Body of pancreas (tissue), 4 donors: ENCODE results near the gene HSD17B14. TPM values are rescaled to one million over a fixed set of nuclear protein-coding genes. Genes with fewer than 3 reads are reported as not detected.
A peak's percentile ranks its signal among the peaks of the same experiment; 100 is the strongest.

Experiments
- ATAC-seq: fragments of 150-250 bp; one replicate; pipeline ENCODE4 v1.9.1; 2016
- DNase-seq, 4 donors: peaks; one replicate each; pipeline ENCODE4 v3.0.0-alpha.2; 2019
- H3K27ac ChIP-seq, 4 donors: fragments of 200-600 bp; sonication (generic); 1 replicate in 3 of 4; 2 replicates in 1 of 4; pipeline versions ENCODE4 v1.5.1 to v1.6.1; 2016 to 2019; ENCODE audit warnings: mild to moderate bottlenecking in 1 of 4, mixed read lengths in 1 of 4, moderate library complexity in 1 of 4
- H3K27me3 ChIP-seq, 2 donors: fragments of 200-600 bp; sonication (generic); one replicate each; pipeline ENCODE4 v1.6.0; 2016; ENCODE audit warnings: mild to moderate bottlenecking in 1 of 2
- H3K36me3 ChIP-seq, 2 donors: fragments of 200-600 bp; sonication (generic); replicated peaks in 1 of 2; 2 replicates each; pipeline ENCODE4 v1.5.1; 2016; ENCODE audit warnings: low read depth in 2 of 2; ENCODE audit not compliant: insufficient read depth in 1 of 2
- H3K4me1 ChIP-seq: fragments of 200-600 bp; sonication (generic); one replicate; pipeline ENCODE4 v1.6.0; 2016
- H3K4me3 ChIP-seq, 2 donors: fragments of 200-600 bp; sonication (generic); 1 replicate in 1 of 2; 2 replicates in 1 of 2; pipeline ENCODE4 v1.5.1; 2016 to 2019
- H3K9me3 ChIP-seq, 3 donors: fragments of 200-600 bp; sonication (generic); 1 replicate in 2 of 3; 2 replicates in 1 of 3; pipeline ENCODE4 v1.5.1; 2016
- CTCF ChIP-seq, 7 experiments: fragments of 450-650 bp in 4 of 7; fragments of 200-600 bp in 3 of 7; sonication (generic) in 3 of 7; IDR thresholded peaks; one replicate each; pipeline ENCODE4 v1.5.1; 2016 to 2019; ENCODE audit warnings: antibody characterized with exemption in 7 of 7
- POLR2A ChIP-seq, 3 donors: fragments of 450-650 bp; IDR thresholded peaks; one replicate each; pipeline ENCODE4 v1.6.1; 2016; ENCODE audit warnings: antibody characterized with exemption in 3 of 3, mild to moderate bottlenecking in 2 of 3
- WGBS, 2 donors: methylation state at CpG; one replicate each; pipeline ENCODE4 v1.1.5; 2017; 5-methylcytosine and 5-hydroxymethylcytosine counted together
- intact Hi-C: fragments of 100-400 bp; cut with DNase I; formaldehyde crosslinking; loops from one replicate; pipeline ENCODE4 v1.15.1; 2023
- total RNA-seq, 2 donors: library from RNA; depleted of rRNA; stranded (reverse); fragments of >200 nt; gene quantifications; one replicate each; pipeline ENCODE4 v1.1.0, GENCODE V29; 2016

The HSD17B14 gene
- total RNA-seq, 2 donors from 2014 or later: 2.1 to 3.3 TPM

GRCh38 chr19:48814895-48815294 lies 21.4 kb downstream of the HSD17B14 start:
- no peaks in the 10 kb centered on the region for H3K27me3 ChIP-seq
- DNase-seq (no peak), ATAC-seq (no peak)
- TF ChIP-seq POLR2A (IDR thresholded peaks at IDR 0.05) (no peak), CTCF (IDR thresholded peaks at IDR 0.05) (no peak)
- 89 to 92% methylated on average over 6 of the region's 6 CpGs for WGBS, 2 donors
- H3K4me1 ChIP-seq: peaks cover 87% of the 10 kb centered on the region
- intact Hi-C loops: no loop called here
- no peaks in the 10 kb centered on the region for H3K9me3 ChIP-seq
- no peaks in the 10 kb centered on the region for H3K36me3 ChIP-seq
- H3K4me3 ChIP-seq: no peak overlapping the region
- H3K27ac ChIP-seq: peak overlapping the region in 3 of 4 donors; percentile 92 to 100 (median 98)

- peak in 1 of 4 donors; percentile 35 for DNase-seq
- Histone ChIP-seq H3K27ac (peak overlapping the region; percentile 98 to 100 (median 99)), H3K4me1 (peaks cover 87% of the 10 kb centered on the region), H3K27me3 (no peaks in the 10 kb centered on the region), H3K36me3 (no peaks in the 10 kb centered on the region), H3K4me3 (no peak overlapping the region), H3K9me3 (no peaks in the 10 kb centered on the region)
- intact Hi-C loops: no loop called here
- no peak for ATAC-seq
- TF ChIP-seq POLR2A (IDR thresholded peaks at IDR 0.05): no peak
- peak in 2 of 7 experiments; percentile 21 to 24 for TF ChIP-seq CTCF (IDR thresholded peaks at IDR 0.05)
- 86 to 92% methylated on average over 5 to 18 of the region's 21 CpGs for WGBS, 2 donors
Measured at GRCh38 chr19:48813123-48813913, 23.0 kb downstream of the HSD17B14 start.

GRCh38 chr19:48812094-48812929 lies 24.0 kb downstream of the HSD17B14 start:
- Histone ChIP-seq H3K4me3 (peak overlapping the region in 1 of 2 donors; percentile 3), H3K4me1 (peaks cover 87% of the 10 kb centered on the region), H3K27ac (peak overlapping the region; percentile 98 to 100 (median 99)), H3K9me3 (no peaks in the 10 kb centered on the region), H3K27me3 (no peaks in the 10 kb centered on the region), H3K36me3 (no peaks in the 10 kb centered on the region)
- DNase-seq (peak; percentile 96 to 97 (median 97)), ATAC-seq (peak; percentile 84)
- TF ChIP-seq POLR2A (IDR thresholded peaks at IDR 0.05): peak; percentile 94 to 97 (median 96)
- TF ChIP-seq CTCF (IDR thresholded peaks at IDR 0.05): peak in 2 of 7 experiments; percentile 2 to 20
- WGBS, 2 donors: 6 to 7% methylated on average over 21 to 33 of the region's 39 CpGs
- intact Hi-C loops: no loop called here

- H3K27me3 ChIP-seq: no peaks in the 10 kb centered on the region
- peak overlapping the region; percentile 40 to 61 for H3K4me3 ChIP-seq
- H3K36me3 ChIP-seq: no peaks in the 10 kb centered on the region
- no peak for TF ChIP-seq CTCF (IDR thresholded peaks at IDR 0.05)
- TF ChIP-seq POLR2A (IDR thresholded peaks at IDR 0.05): no peak
- ATAC-seq: no peak
- H3K4me1 ChIP-seq: peaks cover 76% of the 10 kb centered on the region
- DNase-seq: no peak
- peak overlapping the region; percentile 30 to 100 (median 98) for H3K27ac ChIP-seq
- intact Hi-C loops: no loop called here
- no peaks in the 10 kb centered on the region for H3K9me3 ChIP-seq
- 5% methylated on average over 7 of the region's 7 CpGs for WGBS, 2 donors
Measured at GRCh38 chr19:48810151-48810550, 26.1 kb downstream of the HSD17B14 start.
